A673 (cell line): Measurements from ENCODE around the gene CACNA2D3.

Experiments used
- CTCF ChIP-seq: fragments of 300-800, 200-600 bp; sonication (generic); conservative IDR thresholded peaks from 2 replicates; pipeline ENCODE4 v1.5.1; 2017; ENCODE audit warnings: low read depth, mild to moderate bottlenecking, antibody characterized with exemption, low read length, moderate library complexity, mixed read lengths
- EZH2 ChIP-seq: fragments of 200-600 bp; sonication (generic); IDR thresholded peaks from 2 replicates; pipeline ENCODE4 v1.6.1; 2017; ENCODE audit warnings: borderline replicate concordance, low read depth, mild to moderate bottlenecking, mixed read lengths, antibody characterized with exemption, low read length; ENCODE audit not compliant: poor library complexity, severe bottlenecking

DNA sequence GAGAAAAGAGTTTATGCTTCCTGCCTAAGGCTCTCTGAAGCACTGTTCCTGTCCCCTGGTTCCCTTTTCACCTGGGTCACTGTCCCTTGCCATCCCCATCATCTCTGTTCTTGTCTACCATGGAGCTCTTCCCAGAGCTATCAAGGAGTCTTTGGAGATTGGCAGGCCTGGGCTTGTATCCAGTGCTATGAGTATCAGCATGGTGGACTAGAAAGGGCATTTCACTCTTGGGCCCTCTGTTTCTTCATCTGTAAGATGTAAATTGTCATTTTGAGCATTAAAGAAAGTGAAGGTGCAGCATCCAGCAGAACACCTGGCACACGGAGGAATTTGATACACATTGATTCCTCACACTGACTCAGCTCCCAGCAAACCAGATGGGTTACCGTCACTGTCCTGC, 388.2 kb downstream of the CACNA2D3 start:
- TF ChIP-seq EZH2 (no peak), CTCF (no peak)
